ENCODE measurements around the gene PGLYRP1. TPM values are rescaled to one million over a fixed set of nuclear protein-coding genes. Genes with fewer than 3 reads are reported as not detected.
A peak's percentile ranks its signal among the peaks of the same experiment; 100 is the strongest.

Gene PGLYRP1
- polyA plus RNA-seq, 1 of the 3 experiments (the other 2 are of a cell fraction): not detected

GRCh38 chr19:46015687-46016425 lies 7.0 kb downstream of the PGLYRP1 start (continued):
- TF ChIP-seq POLR2AphosphoS5 (IDR thresholded peaks at IDR 0.05; ENCODE audit: low read depth, low read length): no peak

- H3K9me2 ChIP-seq: no peaks in the 10 kb centered on the region
- ChIA-PET POLR2A (no interaction called here), CTCF (interaction anchor here (0.6 to 2.7 kb wide), 11 partner anchors 10 to 989 kb away, joined by 3 to 20 read pairs (median 5); partner anchors contain the start of gene CCDC61)
- H3K4me2 ChIP-seq: 0 out of 2 replicates have a peak overlapping the region, but pooled peaks have one; percentile 89
- H3K27me3 ChIP-seq (ENCODE audit: insufficient read depth): no peaks in the 10 kb centered on the region
- no peaks in the 10 kb centered on the region for H3K9me3 ChIP-seq
- H2AFZ ChIP-seq (ENCODE audit: low read depth): no peak overlapping the region
- no peak for TF ChIP-seq RCOR1 (IDR thresholded peaks at IDR 0.05; ENCODE audit: low read length)
- TF ChIP-seq NRF1 (IDR thresholded peaks at IDR 0.05; ENCODE audit: low read depth, low read length): peak; percentile 45
- TF ChIP-seq TCF12 (IDR thresholded peaks at IDR 0.05): no peak
- TF ChIP-seq TAF1 (IDR thresholded peaks at IDR 0.05; ENCODE audit: borderline replicate concordance, low read depth, low read length): no peak
- no peak for TF ChIP-seq POLR2AphosphoS5 (IDR thresholded peaks at IDR 0.05; ENCODE audit: low read depth, low read length)
- TF ChIP-seq YY1 (IDR thresholded peaks at IDR 0.05; ENCODE audit: low read depth): no peak
- TF ChIP-seq PBX3 (IDR thresholded peaks at IDR 0.05): no peak
- 16% methylated on average over 30 of the region's 74 CpGs for WGBS (ENCODE audit: low lambda C conversion rate)
- H4K20me1 ChIP-seq (ENCODE audit: insufficient read depth): peaks cover 24% of the 10 kb centered on the region
- H3K9ac ChIP-seq: no peak overlapping the region
- DNase-seq: peak; percentile 93
- no peaks in the 10 kb centered on the region for H3K36me3 ChIP-seq (replicated peaks in 1 of 2; ENCODE audit: control insufficient read depth in 1 of 2, insufficient read depth in 2 of 2, low read length in 1 of 2)
- H3K79me2 ChIP-seq (ENCODE audit: insufficient read depth): no peaks in the 10 kb centered on the region
- H3K4me3 ChIP-seq (ENCODE audit: low read depth in 2 of 2, low read length in 1 of 2): peak overlapping the region in 1 of 2 experiments; percentile 33; a peak in 2 of 4 replicates
- no peak overlapping the region for H3K27ac ChIP-seq (ENCODE audit: low read depth in 2 of 2, low read length in 1 of 2)
- H3K4me1 ChIP-seq (ENCODE audit: control insufficient read depth in 1 of 2, insufficient read depth in 2 of 2, low read depth in 1 of 2, low read length in 1 of 2): peaks cover 0 to 22% of the 10 kb centered on the region in 2 experiments; a peak in 2 of 4 replicates
- H3F3A ChIP-seq (replicated peaks; ENCODE audit: insufficient read depth): peaks cover 10% of the 10 kb centered on the region
Observed at GRCh38 chr19:46014941-46015686, 7.7 kb downstream of the PGLYRP1 start.

- Histone ChIP-seq H2AFZ (ENCODE audit: low read depth) (no peak overlapping the region), H3K9me2 (no peaks in the 10 kb centered on the region), H4K20me1 (ENCODE audit: insufficient read depth) (peaks cover 21% of the 10 kb centered on the region), H3K79me2 (ENCODE audit: insufficient read depth) (no peaks in the 10 kb centered on the region), H3K27me3 (ENCODE audit: insufficient read depth) (no peaks in the 10 kb centered on the region), H3K27ac (ENCODE audit: low read depth in 2 of 2, low read length in 1 of 2) (no peak overlapping the region), H3K4me3 (ENCODE audit: low read depth in 2 of 2, low read length in 1 of 2) (peak overlapping the region in 1 of 2 experiments; percentile 33; a peak in 2 of 4 replicates), H3K36me3 (replicated peaks in 1 of 2; ENCODE audit: control insufficient read depth in 1 of 2, insufficient read depth in 2 of 2, low read length in 1 of 2) (no peaks in the 10 kb centered on the region), H3F3A (replicated peaks; ENCODE audit: insufficient read depth) (peaks cover 6% of the 10 kb centered on the region), H3K4me1 (ENCODE audit: control insufficient read depth in 1 of 2, insufficient read depth in 2 of 2, low read depth in 1 of 2, low read length in 1 of 2) (peaks cover 0 to 22% of the 10 kb centered on the region in 2 experiments; a peak in 2 of 4 replicates), H3K9ac (no peak overlapping the region), H3K4me2 (no peak overlapping the region), H3K9me3 (no peaks in the 10 kb centered on the region)
- no peak for DNase-seq
- ChIA-PET POLR2A (no interaction called here), CTCF (interaction anchor here (1.2 to 2.7 kb wide), 7 partner anchors 9 to 197 kb away, joined by 3 to 20 read pairs (median 6); partner anchors contain the start of gene CCDC61)
- TF ChIP-seq GABPA (IDR thresholded peaks at IDR 0.05; ENCODE audit: low read depth) (no peak), TAF1 (IDR thresholded peaks at IDR 0.05; ENCODE audit: borderline replicate concordance, low read depth, low read length) (no peak), YY1 (IDR thresholded peaks at IDR 0.05; ENCODE audit: low read depth) (no peak), GATA2 (CRISPR knock-in tag; IDR thresholded peaks at IDR 0.05) (no peak), FOXJ3 (CRISPR knock-in tag; IDR thresholded peaks at IDR 0.05) (no peak), IRF3 (IDR thresholded peaks at IDR 0.05; ENCODE audit: low read depth, low read length) (no peak), TCF12 (IDR thresholded peaks at IDR 0.05) (no peak), NRF1 (IDR thresholded peaks at IDR 0.05; ENCODE audit: low read depth, low read length) (no peak), POLR2AphosphoS5 (IDR thresholded peaks at IDR 0.05; ENCODE audit: low read depth, low read length) (no peak)
- 68% methylated on average over 5 of the region's 8 CpGs for WGBS (ENCODE audit: low lambda C conversion rate)
Observed at GRCh38 chr19:46014534-46014933, 8.3 kb downstream of the PGLYRP1 start.
